HG02973 (cell line): Measurements from ENCODE around the gene CFAP141.
"Not testable (repeated sequence)": the region's sequence is repeated elsewhere in the genome, so short reads cannot be mapped to it uniquely, and the experiment has no call there.

Source experiments
- ATAC-seq: cut with Tn5 transposase; IDR thresholded peaks from one replicate; pipeline ENCODE4 v1.9.1; 2021; ENCODE audit warnings: moderate library complexity; ENCODE audit not compliant: unreplicated experiment

CFAP141 gene

GRCh38 chr1:154206196-154206595 lies at the start of gene CFAP141:
Gene CFAP141, minus strand, starts transcription at chr1:154206333. Its CDS starts 26 bp downstream, at chr1:154206307.
- no peak for ATAC-seq

GRCh38 chr1:154253671-154254070 lies 47.5 kb upstream of the CFAP141 start:
- no peak for ATAC-seq

- no peak for ATAC-seq
Observed at GRCh38 chr1:154241703-154242351, 35.7 kb upstream of the CFAP141 start.

GRCh38 chr1:154240294-154240833 lies 34.2 kb upstream of the CFAP141 start:
- no peak for ATAC-seq

GRCh38 chr1:154239491-154239890 lies 33.4 kb upstream of the CFAP141 start:
- ATAC-seq: no peak

- ATAC-seq: no peak
Observed at GRCh38 chr1:154237880-154238506, 31.9 kb upstream of the CFAP141 start.

GRCh38 chr1:154237435-154237834 lies 31.3 kb upstream of the CFAP141 start:
- no peak for ATAC-seq

GRCh38 chr1:154236855-154237254 lies 30.7 kb upstream of the CFAP141 start:
- ATAC-seq: no peak

- ATAC-seq: not testable (repeated sequence)
Observed at GRCh38 chr1:154233127-154233526, 27.0 kb upstream of the CFAP141 start.

GRCh38 chr1:154231112-154231511 lies 25.0 kb upstream of the CFAP141 start:
- ATAC-seq: not testable (repeated sequence)

GRCh38 chr1:154225370-154225769 lies 19.2 kb upstream of the CFAP141 start:
- no peak for ATAC-seq

GRCh38 chr1:154223621-154224020 lies 17.5 kb upstream of the CFAP141 start:
- ATAC-seq: no peak

- ATAC-seq: no peak
Observed at GRCh38 chr1:154222918-154223317, 16.8 kb upstream of the CFAP141 start.

- ATAC-seq: no peak
Observed at GRCh38 chr1:154222518-154222917, 16.4 kb upstream of the CFAP141 start.

- ATAC-seq: peak; percentile 12
Observed at GRCh38 chr1:154221278-154222001, 15.3 kb upstream of the CFAP141 start.

- no peak for ATAC-seq
Observed at GRCh38 chr1:154220970-154221277, 14.8 kb upstream of the CFAP141 start.

- peak; percentile 89 for ATAC-seq
Observed at GRCh38 chr1:154220071-154220969, 14.2 kb upstream of the CFAP141 start, which contains the start of gene UBAP2L. Gene UBAP2L, plus strand, starts transcription at chr1:154220955. Its CDS starts 4,169 bp downstream, at chr1:154225124.

GRCh38 chr1:154219541-154219940 lies 13.4 kb upstream of the CFAP141 start:
- ATAC-seq: no peak

GRCh38 chr1:154218545-154218944 lies 12.4 kb upstream of the CFAP141 start:
- ATAC-seq: no peak

- ATAC-seq: no peak
Observed at GRCh38 chr1:154213274-154213673, 7.1 kb upstream of the CFAP141 start.

GRCh38 chr1:154212083-154212482 lies 6.0 kb upstream of the CFAP141 start:
- ATAC-seq: no peak
